Memory B cell (primary cell): ENCODE data around the gene APOL2.
"Not testable (repeated sequence)": the region's sequence is repeated elsewhere in the genome, so short reads cannot be mapped to it uniquely, and the experiment has no call there.

Experiments
- ATAC-seq: fragments of 150-1000 bp; cut with Tn5 transposase; 2 replicates; pipeline ENCODE4 v1.10.0; 2021; ENCODE audit warnings: low read depth, mild to moderate bottlenecking, moderate library complexity
- DNase-seq, 2 donors: peaks; one replicate each; pipeline ENCODE4 v3.0.0; 2022; ENCODE audit warnings: low spot score in 2 of 2
- H3K27ac Mint-ChIP-seq: one replicate; pipeline ENCODE4 v1.8.0; 2022; ENCODE audit warnings: mild to moderate bottlenecking, moderate library complexity, mixed read lengths
- H3K27me3 Mint-ChIP-seq: one replicate; pipeline ENCODE4 v1.8.0; 2022; ENCODE audit warnings: mixed read lengths
- H3K36me3 Mint-ChIP-seq: one replicate; pipeline ENCODE4 v1.8.0; 2022; ENCODE audit warnings: mild to moderate bottlenecking, mixed read lengths
- H3K4me1 Mint-ChIP-seq: one replicate; pipeline ENCODE4 v1.8.0; 2022; ENCODE audit warnings: mixed read lengths
- H3K4me3 Mint-ChIP-seq: one replicate; pipeline ENCODE4 v1.8.0; 2022; ENCODE audit warnings: mild to moderate bottlenecking, moderate library complexity, mixed read lengths
- H3K9me3 Mint-ChIP-seq: one replicate; pipeline ENCODE4 v1.8.0; 2022; ENCODE audit warnings: mixed read lengths

The APOL2 gene

GRCh38 chr22:36209488-36209908 lies 29.8 kb downstream of the APOL2 start:
- DNase-seq, H3K4me3 Mint-ChIP-seq, H3K9me3 Mint-ChIP-seq, H3K36me3 Mint-ChIP-seq, ATAC-seq, H3K27ac Mint-ChIP-seq: not testable (repeated sequence)
- H3K4me1 Mint-ChIP-seq, result peaks cover 17% of the 10 kb centered on the region
- H3K27me3 Mint-ChIP-seq, result peaks cover 14% of the 10 kb centered on the region

GRCh38 chr22:36208914-36209313 lies 30.4 kb downstream of the APOL2 start:
- H3K36me3 Mint-ChIP-seq, result no peaks in the 10 kb centered on the region
- H3K4me3 Mint-ChIP-seq, result no peak overlapping the region
- no peak for ATAC-seq
- DNase-seq, result no peak
- peaks cover 4% of the 10 kb centered on the region for H3K9me3 Mint-ChIP-seq
- H3K4me1 Mint-ChIP-seq, result peaks cover 17% of the 10 kb centered on the region
- no peak overlapping the region for H3K27ac Mint-ChIP-seq
- H3K27me3 Mint-ChIP-seq, result peaks cover 14% of the 10 kb centered on the region

- DNase-seq (no peak), ATAC-seq (no peak)
- Mint-ChIP-seq H3K9me3 (peaks cover 4% of the 10 kb centered on the region), H3K4me3 (no peak overlapping the region), H3K36me3 (no peaks in the 10 kb centered on the region), H3K27me3 (peaks cover 13% of the 10 kb centered on the region), H3K27ac (no peak overlapping the region), H3K4me1 (peaks cover 17% of the 10 kb centered on the region)
Observed at GRCh38 chr22:36208162-36208765, 31.1 kb downstream of the APOL2 start.

- ATAC-seq (no peak), DNase-seq (no peak)
- no peak overlapping the region for H3K27ac Mint-ChIP-seq
- H3K27me3 Mint-ChIP-seq, result peaks cover 7% of the 10 kb centered on the region
- peaks cover 4% of the 10 kb centered on the region for H3K9me3 Mint-ChIP-seq
- H3K4me3 Mint-ChIP-seq, result no peak overlapping the region
- peaks cover 9% of the 10 kb centered on the region for H3K4me1 Mint-ChIP-seq
- H3K36me3 Mint-ChIP-seq, result no peaks in the 10 kb centered on the region
Observed at GRCh38 chr22:36206255-36206654, 33.1 kb downstream of the APOL2 start.

GRCh38 chr22:36205573-36205972 lies 33.8 kb downstream of the APOL2 start:
- not testable (repeated sequence) for ATAC-seq, H3K9me3 Mint-ChIP-seq, H3K4me3 Mint-ChIP-seq, H3K27ac Mint-ChIP-seq, H3K36me3 Mint-ChIP-seq, H3K27me3 Mint-ChIP-seq, DNase-seq, H3K4me1 Mint-ChIP-seq

GRCh38 chr22:36204632-36205015 lies 34.7 kb downstream of the APOL2 start:
- Mint-ChIP-seq H3K4me3 (no peak overlapping the region), H3K9me3 (peaks cover 3% of the 10 kb centered on the region), H3K4me1 (peaks cover 6% of the 10 kb centered on the region), H3K27me3 (peaks cover 5% of the 10 kb centered on the region), H3K36me3 (no peaks in the 10 kb centered on the region), H3K27ac (no peak overlapping the region)
- ATAC-seq (no peak), DNase-seq (no peak)

- no peak for DNase-seq
- no peaks in the 10 kb centered on the region for H3K36me3 Mint-ChIP-seq
- H3K27me3 Mint-ChIP-seq, result peaks cover 9% of the 10 kb centered on the region
- ATAC-seq, result no peak
- peaks cover 6% of the 10 kb centered on the region for H3K4me1 Mint-ChIP-seq
- H3K27ac Mint-ChIP-seq, result no peak overlapping the region
- no peak overlapping the region for H3K4me3 Mint-ChIP-seq
- H3K9me3 Mint-ChIP-seq, result peaks cover under 1% of the 10 kb centered on the region
Observed at GRCh38 chr22:36204001-36204631, 35.2 kb downstream of the APOL2 start.

GRCh38 chr22:36203441-36203840 lies 35.9 kb downstream of the APOL2 start:
- H3K4me3 Mint-ChIP-seq, ATAC-seq, DNase-seq, H3K36me3 Mint-ChIP-seq, H3K9me3 Mint-ChIP-seq, H3K27ac Mint-ChIP-seq, H3K4me1 Mint-ChIP-seq: not testable (repeated sequence)
- peaks cover 11% of the 10 kb centered on the region for H3K27me3 Mint-ChIP-seq

GRCh38 chr22:36202906-36203305 lies 36.4 kb downstream of the APOL2 start:
- DNase-seq, H3K9me3 Mint-ChIP-seq, ATAC-seq, H3K27ac Mint-ChIP-seq, H3K4me3 Mint-ChIP-seq, H3K36me3 Mint-ChIP-seq: not testable (repeated sequence)
- H3K4me1 Mint-ChIP-seq, result peaks cover 14% of the 10 kb centered on the region
- peaks cover 13% of the 10 kb centered on the region for H3K27me3 Mint-ChIP-seq

- peaks cover 15% of the 10 kb centered on the region for H3K27me3 Mint-ChIP-seq
- no peak for ATAC-seq
- no peak within 1 kb of the TSS for H3K4me3 Mint-ChIP-seq
- no peak for DNase-seq
- no peaks in the 10 kb centered on the region for H3K9me3 Mint-ChIP-seq
- no peaks in the 10 kb centered on the region for H3K36me3 Mint-ChIP-seq
- no peak within 1 kb of the TSS for H3K27ac Mint-ChIP-seq
- H3K4me1 Mint-ChIP-seq, result peaks cover 21% of the 10 kb centered on the region
Observed at GRCh38 chr22:36201630-36202319, 37.6 kb downstream of the APOL2 start, which contains the start of gene APOL4. Gene APOL4 (minus strand): TSS chr22:36201809. CDS start chr22:36201734, 75 bp downstream.

- H3K9me3 Mint-ChIP-seq, H3K4me3 Mint-ChIP-seq, ATAC-seq, H3K36me3 Mint-ChIP-seq, H3K27ac Mint-ChIP-seq, DNase-seq: not testable (repeated sequence)
- Mint-ChIP-seq H3K4me1 (peaks cover 20% of the 10 kb centered on the region), H3K27me3 (peaks cover 15% of the 10 kb centered on the region)
Observed at GRCh38 chr22:36201025-36201424, 38.3 kb downstream of the APOL2 start.

- Mint-ChIP-seq H3K27ac (no peak overlapping the region), H3K36me3 (no peaks in the 10 kb centered on the region), H3K4me3 (no peak overlapping the region), H3K27me3 (peaks cover 15% of the 10 kb centered on the region), H3K4me1 (peaks cover 15% of the 10 kb centered on the region), H3K9me3 (no peaks in the 10 kb centered on the region)
- ATAC-seq (no peak), DNase-seq (no peak)
Observed at GRCh38 chr22:36199001-36199551, 40.3 kb downstream of the APOL2 start.

- no peak overlapping the region for H3K27ac Mint-ChIP-seq
- no peak for ATAC-seq
- no peak overlapping the region for H3K4me3 Mint-ChIP-seq
Observed at GRCh38 chr22:36198536-36198935, 40.8 kb downstream of the APOL2 start.

GRCh38 chr22:36197514-36198146 lies 41.7 kb downstream of the APOL2 start:
- peaks cover 15% of the 10 kb centered on the region for H3K4me1 Mint-ChIP-seq
- H3K27ac Mint-ChIP-seq, result no peak overlapping the region
- H3K36me3 Mint-ChIP-seq, result no peaks in the 10 kb centered on the region
- DNase-seq (no peak), ATAC-seq (no peak)
- no peaks in the 10 kb centered on the region for H3K9me3 Mint-ChIP-seq
- no peak overlapping the region for H3K4me3 Mint-ChIP-seq
- peaks cover 15% of the 10 kb centered on the region for H3K27me3 Mint-ChIP-seq

More at GRCh38 chr22:36198536-36198935, 40.8 kb downstream of the APOL2 start:
- peaks cover 15% of the 10 kb centered on the region for H3K27me3 Mint-ChIP-seq
- peaks cover 15% of the 10 kb centered on the region for H3K4me1 Mint-ChIP-seq
- H3K36me3 Mint-ChIP-seq, result no peaks in the 10 kb centered on the region
- no peak for DNase-seq
- no peaks in the 10 kb centered on the region for H3K9me3 Mint-ChIP-seq
